ENCODE data around the gene ARRDC1.
"Not testable (repeated sequence)": the region's sequence is repeated elsewhere in the genome, so short reads cannot be mapped to it uniquely, and the experiment has no call there.

ARRDC1 gene

GRCh38 chr9:137613738-137614523, 8.4 kb downstream of the ARRDC1 start:
- no peak for DNase-seq (ENCODE audit: low spot score)

- no peak for DNase-seq (ENCODE audit: low spot score)
Measured at GRCh38 chr9:137614631-137615386, 9.3 kb downstream of the ARRDC1 start.

- DNase-seq (ENCODE audit: low spot score), result no peak
Measured at GRCh38 chr9:137615387-137615871, 9.9 kb downstream of the ARRDC1 start.

GRCh38 chr9:137618105-137619067, 12.9 kb downstream of the ARRDC1 start, which contains the start of gene EHMT1:
EHMT1 (plus strand) TSS chr9:137619005; CDS start chr9:137619029, 24 bp downstream.
- DNase-seq (ENCODE audit: low spot score), result peak; percentile 100

GRCh38 chr9:137619240-137620047, 14.0 kb downstream of the ARRDC1 start:
- DNase-seq (ENCODE audit: low spot score), result peak; percentile 70

GRCh38 chr9:137620048-137620405, 14.5 kb downstream of the ARRDC1 start:
- no peak for DNase-seq (ENCODE audit: low spot score)

GRCh38 chr9:137620581-137620980, 15.1 kb downstream of the ARRDC1 start:
- DNase-seq (ENCODE audit: low spot score), result no peak

- no peak for DNase-seq (ENCODE audit: low spot score)
Measured at GRCh38 chr9:137621131-137621757, 15.8 kb downstream of the ARRDC1 start.

- not testable (repeated sequence) for DNase-seq (ENCODE audit: low spot score)
Measured at GRCh38 chr9:137622211-137622610, 16.7 kb downstream of the ARRDC1 start.

GRCh38 chr9:137626464-137626863, 21.0 kb downstream of the ARRDC1 start:
- no peak for DNase-seq (ENCODE audit: low spot score)

- DNase-seq (ENCODE audit: low spot score), result not testable (repeated sequence)
Measured at GRCh38 chr9:137627406-137627805, 21.9 kb downstream of the ARRDC1 start.

- DNase-seq (ENCODE audit: low spot score), result no peak
Measured at GRCh38 chr9:137630126-137630525, 24.6 kb downstream of the ARRDC1 start.

- no peak for DNase-seq (ENCODE audit: low spot score)
Measured at GRCh38 chr9:137630679-137631078, 25.2 kb downstream of the ARRDC1 start.

GRCh38 chr9:137631345-137632229, 26.1 kb downstream of the ARRDC1 start:
- DNase-seq (ENCODE audit: low spot score), result no peak

GRCh38 chr9:137632230-137633161, 27.0 kb downstream of the ARRDC1 start:
- DNase-seq (ENCODE audit: low spot score), result no peak

GRCh38 chr9:137634016-137634415, 28.5 kb downstream of the ARRDC1 start:
- DNase-seq (ENCODE audit: low spot score), result no peak

- DNase-seq (ENCODE audit: low spot score), result no peak
Measured at GRCh38 chr9:137638680-137639079, 33.2 kb downstream of the ARRDC1 start.

- no peak for DNase-seq (ENCODE audit: low spot score)
Measured at GRCh38 chr9:137639303-137640051, 34.0 kb downstream of the ARRDC1 start.
